Body of pancreas (tissue), 4 donors: ENCODE data around the gene HSPD1.

Experiments
- POLR2A ChIP-seq, 3 donors: fragments of 450-650 bp; IDR thresholded peaks; one replicate each; pipeline ENCODE4 v1.6.1; 2016; ENCODE audit warnings: antibody characterized with exemption in 3 of 3, mild to moderate bottlenecking in 2 of 3
- TF ChIP-seq, protein P1 (sequence below), 7 experiments: fragments of 450-650 bp in 4 of 7; fragments of 200-600 bp in 3 of 7; sonication (generic) in 3 of 7; IDR thresholded peaks; one replicate each; pipeline ENCODE4 v1.5.1; 2016 to 2019; ENCODE audit warnings: antibody characterized with exemption in 7 of 7

DNA sequence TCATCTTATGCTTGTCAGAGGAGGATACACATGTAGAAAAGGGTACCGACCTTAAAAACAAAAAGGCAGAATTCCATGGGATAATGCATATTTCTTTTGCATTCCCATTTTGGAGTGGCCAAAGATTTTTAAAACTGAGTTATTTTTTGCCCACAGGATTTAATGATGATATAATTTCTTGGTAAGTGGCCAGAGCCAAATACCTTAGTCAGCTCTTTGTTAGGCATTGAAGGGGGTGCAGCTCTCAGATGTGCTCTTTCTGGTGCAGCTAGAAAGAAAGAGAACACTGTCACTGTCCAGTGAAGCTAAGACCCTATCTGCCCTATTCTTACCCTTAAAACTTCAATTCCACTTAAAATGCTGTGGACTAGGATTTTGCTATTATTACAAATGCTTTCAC is 35.5 kb downstream of the HSPD1 start:
- TF ChIP-seq, protein P1, sequence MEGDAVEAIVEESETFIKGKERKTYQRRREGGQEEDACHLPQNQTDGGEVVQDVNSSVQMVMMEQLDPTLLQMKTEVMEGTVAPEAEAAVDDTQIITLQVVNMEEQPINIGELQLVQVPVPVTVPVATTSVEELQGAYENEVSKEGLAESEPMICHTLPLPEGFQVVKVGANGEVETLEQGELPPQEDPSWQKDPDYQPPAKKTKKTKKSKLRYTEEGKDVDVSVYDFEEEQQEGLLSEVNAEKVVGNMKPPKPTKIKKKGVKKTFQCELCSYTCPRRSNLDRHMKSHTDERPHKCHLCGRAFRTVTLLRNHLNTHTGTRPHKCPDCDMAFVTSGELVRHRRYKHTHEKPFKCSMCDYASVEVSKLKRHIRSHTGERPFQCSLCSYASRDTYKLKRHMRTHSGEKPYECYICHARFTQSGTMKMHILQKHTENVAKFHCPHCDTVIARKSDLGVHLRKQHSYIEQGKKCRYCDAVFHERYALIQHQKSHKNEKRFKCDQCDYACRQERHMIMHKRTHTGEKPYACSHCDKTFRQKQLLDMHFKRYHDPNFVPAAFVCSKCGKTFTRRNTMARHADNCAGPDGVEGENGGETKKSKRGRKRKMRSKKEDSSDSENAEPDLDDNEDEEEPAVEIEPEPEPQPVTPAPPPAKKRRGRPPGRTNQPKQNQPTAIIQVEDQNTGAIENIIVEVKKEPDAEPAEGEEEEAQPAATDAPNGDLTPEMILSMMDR (IDR thresholded peaks at IDR 0.05) = no peak
- TF ChIP-seq POLR2A (IDR thresholded peaks at IDR 0.05) = no peak
